ENCODE results near the gene KLHL35.

DNA sequence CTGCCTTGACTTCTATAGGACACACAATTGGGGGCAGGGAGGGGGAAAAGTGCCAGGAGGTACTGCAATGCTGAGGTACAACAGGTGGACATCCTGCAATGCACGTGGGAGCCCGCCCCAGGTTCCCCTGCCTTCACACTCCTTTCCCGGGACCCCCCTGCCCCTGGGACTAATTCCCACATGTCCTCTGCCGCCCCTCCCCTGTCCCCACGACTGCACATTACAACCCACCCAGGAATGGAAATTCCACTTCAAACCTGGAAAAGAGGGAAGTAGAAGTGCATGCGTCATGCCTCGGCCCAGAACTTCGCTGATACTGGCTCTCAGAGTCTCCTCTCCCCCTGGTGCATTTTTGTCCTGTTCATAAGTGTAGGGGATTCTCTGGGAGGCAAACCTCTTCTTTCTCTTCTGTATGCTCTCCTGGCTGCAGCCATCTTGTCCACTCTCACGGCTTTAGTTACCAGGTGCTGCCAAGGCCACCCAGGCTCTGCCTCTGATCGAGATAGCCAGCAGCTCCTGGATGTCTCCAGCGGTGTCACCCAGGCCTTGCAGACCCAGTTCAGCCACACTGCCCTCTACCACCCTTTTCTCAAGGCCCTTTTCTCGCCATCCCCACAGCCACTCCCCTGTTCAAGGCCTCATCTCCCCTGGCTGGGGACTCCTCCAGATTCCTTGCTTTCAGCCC lies 49.1 kb upstream of the KLHL35 start:
- TF ChIP-seq CTCF (IDR thresholded peaks at IDR 0.05; ENCODE audit: low read depth, low read length, missing input control) (no peak), RAD21 (IDR thresholded peaks at IDR 0.05) (no peak), ATF3 (IDR thresholded peaks at IDR 0.05) (no peak), YY1 (IDR thresholded peaks at IDR 0.05) (no peak)

All from liver (tissue), 3 donors.